ENCODE results near the gene BECN2.

DNA sequence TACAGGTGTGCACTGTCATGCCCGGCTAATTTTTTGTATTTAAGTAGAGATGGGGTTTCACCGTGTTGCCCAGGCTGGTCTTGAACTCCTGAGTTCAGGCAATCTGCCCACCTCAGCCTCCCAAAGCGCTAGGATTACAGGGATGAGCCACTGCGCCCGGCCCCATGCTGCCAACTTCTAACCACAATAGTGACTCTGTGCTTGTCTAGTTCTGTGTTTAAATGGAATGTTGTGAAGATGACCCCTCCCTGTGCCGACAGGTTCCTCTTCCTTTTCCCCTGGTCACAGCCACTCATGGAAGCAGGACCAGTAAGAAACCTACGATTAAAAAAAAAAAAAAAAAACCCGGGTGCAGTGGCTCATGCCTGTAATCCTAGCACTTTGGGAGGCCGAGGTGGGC lies 36.6 kb downstream of the BECN2 start:
- TF ChIP-seq POLR2A (IDR thresholded peaks at IDR 0.05) (no peak), EP300 (IDR thresholded peaks at IDR 0.05) (no peak)
- TF ChIP-seq, protein P1, sequence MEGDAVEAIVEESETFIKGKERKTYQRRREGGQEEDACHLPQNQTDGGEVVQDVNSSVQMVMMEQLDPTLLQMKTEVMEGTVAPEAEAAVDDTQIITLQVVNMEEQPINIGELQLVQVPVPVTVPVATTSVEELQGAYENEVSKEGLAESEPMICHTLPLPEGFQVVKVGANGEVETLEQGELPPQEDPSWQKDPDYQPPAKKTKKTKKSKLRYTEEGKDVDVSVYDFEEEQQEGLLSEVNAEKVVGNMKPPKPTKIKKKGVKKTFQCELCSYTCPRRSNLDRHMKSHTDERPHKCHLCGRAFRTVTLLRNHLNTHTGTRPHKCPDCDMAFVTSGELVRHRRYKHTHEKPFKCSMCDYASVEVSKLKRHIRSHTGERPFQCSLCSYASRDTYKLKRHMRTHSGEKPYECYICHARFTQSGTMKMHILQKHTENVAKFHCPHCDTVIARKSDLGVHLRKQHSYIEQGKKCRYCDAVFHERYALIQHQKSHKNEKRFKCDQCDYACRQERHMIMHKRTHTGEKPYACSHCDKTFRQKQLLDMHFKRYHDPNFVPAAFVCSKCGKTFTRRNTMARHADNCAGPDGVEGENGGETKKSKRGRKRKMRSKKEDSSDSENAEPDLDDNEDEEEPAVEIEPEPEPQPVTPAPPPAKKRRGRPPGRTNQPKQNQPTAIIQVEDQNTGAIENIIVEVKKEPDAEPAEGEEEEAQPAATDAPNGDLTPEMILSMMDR (IDR thresholded peaks at IDR 0.05) = no peak
